HG02610 (cell line): ENCODE measurements around the gene PCGF1.
A peak's percentile ranks its signal among the peaks of the same experiment; 100 is the strongest.
"Not testable (repeated sequence)": the region's sequence is repeated elsewhere in the genome, so short reads cannot be mapped to it uniquely, and the experiment has no call there.

Experiments
- ATAC-seq: cut with Tn5 transposase; IDR thresholded peaks from one replicate; pipeline ENCODE4 v1.9.1; 2021; ENCODE audit warnings: mild to moderate bottlenecking, moderate library complexity; ENCODE audit not compliant: unreplicated experiment

The PCGF1 gene

GRCh38 chr2:74499940-74500577 is 7.4 kb downstream of the PCGF1 start:
- no peak for ATAC-seq

- no peak for ATAC-seq
Measured at GRCh38 chr2:74499267-74499939, 8.1 kb downstream of the PCGF1 start, which contains the start of gene LBX2. LBX2 (minus strand) TSS chr2:74499603; CDS start chr2:74499537, 66 bp downstream.

- ATAC-seq, result no peak
Measured at GRCh38 chr2:74498500-74499266, 8.8 kb downstream of the PCGF1 start.

GRCh38 chr2:74497777-74498499 is 9.6 kb downstream of the PCGF1 start:
- no peak for ATAC-seq

DNA sequence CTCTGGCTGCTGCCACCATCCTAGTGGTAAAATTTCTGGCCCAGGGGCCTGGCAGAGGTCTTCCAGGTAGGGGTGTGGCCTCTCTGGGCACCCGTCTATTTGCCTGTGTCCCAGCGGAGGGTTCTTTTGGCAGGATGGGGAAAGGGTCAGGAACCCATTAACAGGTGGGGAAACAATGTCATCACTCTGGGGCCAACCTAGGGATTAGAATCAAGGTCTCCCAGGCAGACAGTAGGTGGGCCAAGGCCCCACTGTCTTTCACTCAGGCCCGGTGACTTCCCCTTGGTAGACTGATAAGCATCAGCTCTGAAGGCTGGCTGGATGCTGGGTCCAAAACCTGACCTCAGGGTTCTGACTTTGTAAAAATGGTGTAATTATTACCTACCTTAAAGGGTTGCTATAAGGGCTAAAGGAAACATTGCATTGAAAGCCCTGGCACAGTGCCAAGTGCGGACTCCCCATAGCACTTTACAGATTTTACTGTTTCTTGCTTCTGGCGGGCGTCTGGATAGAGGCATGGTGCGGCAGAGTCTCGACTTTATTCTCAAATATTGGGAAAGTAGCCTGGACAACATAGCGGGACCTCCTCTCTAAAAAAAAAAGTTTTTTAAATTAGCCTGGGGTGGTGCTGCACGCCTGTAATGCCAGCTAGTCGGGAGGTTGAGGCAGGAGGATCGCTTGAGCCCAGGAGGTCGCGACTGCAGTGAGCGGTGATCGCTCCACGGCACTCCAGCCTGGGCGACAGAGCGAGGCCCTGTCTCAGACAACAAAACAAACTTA is 10.3 kb downstream of the PCGF1 start:
- ATAC-seq, result no peak

GRCh38 chr2:74495440-74495839 is 12.1 kb downstream of the PCGF1 start:
- ATAC-seq, result no peak

GRCh38 chr2:74493546-74493945 is 13.9 kb downstream of the PCGF1 start:
- no peak for ATAC-seq

DNA sequence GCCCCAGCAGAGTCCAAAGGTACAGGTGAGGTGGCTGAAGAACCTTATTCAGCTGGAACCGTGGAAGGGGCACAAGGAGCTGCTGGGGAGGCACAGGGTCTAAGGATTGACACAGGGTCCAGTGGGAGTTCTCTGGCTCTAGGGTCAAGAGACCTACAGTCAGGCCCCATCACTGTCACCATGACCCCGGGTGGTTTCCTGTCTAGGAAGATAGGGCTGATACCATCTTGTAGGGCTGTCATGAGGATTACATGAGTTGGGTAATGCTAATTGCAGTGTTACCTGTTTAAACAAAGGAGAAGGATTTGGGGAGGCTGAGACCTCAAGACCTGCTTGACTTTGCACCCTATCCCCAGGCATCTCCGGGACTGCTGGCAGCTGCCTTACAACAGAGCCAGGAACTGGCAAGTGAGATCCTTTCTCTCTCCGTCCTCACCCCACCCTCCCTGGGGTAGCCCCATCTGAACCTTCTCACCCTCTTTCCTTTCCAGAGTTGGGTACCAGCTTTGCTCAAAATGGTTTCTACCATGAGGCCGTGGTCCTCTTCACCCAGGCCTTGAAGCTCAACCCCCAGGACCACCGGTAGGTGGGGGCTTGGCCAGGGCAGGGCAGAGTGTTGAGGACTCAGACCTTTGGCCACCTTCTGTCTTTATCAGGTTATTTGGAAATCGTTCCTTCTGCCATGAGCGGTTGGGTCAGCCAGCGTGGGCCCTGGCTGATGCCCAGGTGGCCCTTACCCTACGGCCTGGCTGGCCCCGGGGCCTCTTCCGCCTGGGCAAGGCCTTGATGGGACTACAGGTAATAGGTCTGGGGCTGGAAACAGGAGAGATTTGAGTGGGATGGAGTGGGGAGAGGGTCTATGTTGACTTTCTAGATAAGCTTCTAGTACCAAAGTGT is 15.6 kb downstream of the PCGF1 start:
- no peak for ATAC-seq

GRCh38 chr2:74489906-74490305 is 17.6 kb downstream of the PCGF1 start:
- no peak for ATAC-seq

- no peak for ATAC-seq
Measured at GRCh38 chr2:74488643-74489481, 18.6 kb downstream of the PCGF1 start.

DNA sequence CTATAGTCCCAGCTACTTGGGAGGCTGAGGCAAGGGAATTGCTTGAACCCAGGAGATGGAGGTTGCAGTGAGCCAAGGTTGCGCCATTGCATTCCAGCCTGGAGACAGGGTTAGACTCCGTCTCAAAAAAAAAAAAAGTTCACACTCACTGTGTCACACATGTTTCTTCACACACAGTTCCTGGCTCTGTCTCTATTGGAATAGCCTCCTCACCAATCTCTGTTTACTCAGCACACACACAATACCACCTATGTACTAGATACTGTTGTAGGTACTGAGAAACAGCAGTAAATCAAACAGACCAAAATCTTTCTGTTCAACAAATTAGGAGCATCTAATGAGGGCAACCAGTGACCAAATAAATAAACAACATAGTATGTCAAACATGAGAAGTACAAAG is 21.4 kb downstream of the PCGF1 start:
- no peak for ATAC-seq

DNA sequence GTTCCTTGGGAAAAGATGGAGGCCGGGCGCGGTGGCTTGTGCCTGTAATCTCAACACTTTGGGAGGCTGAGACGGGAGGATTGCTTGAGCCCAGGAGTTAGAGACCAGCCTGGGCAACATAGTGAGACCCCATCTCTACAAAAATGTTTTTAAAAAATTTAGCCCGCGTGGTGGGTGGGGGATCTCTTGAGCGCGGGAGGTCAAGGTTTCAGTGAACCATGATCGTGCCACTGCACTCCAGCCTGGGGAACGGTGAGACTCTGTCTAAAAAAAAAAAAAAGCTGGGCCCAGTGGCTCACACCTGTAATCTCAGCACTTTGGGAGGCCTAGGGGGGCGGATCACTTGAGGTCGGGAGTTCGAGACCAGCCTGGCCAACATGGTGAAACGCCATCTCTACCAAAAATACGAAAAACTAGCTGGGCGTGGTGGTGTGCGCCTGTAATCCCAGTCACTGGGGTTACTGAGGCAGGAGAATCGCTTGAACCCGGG is 23.8 kb downstream of the PCGF1 start:
- ATAC-seq, result not testable (repeated sequence)

DNA sequence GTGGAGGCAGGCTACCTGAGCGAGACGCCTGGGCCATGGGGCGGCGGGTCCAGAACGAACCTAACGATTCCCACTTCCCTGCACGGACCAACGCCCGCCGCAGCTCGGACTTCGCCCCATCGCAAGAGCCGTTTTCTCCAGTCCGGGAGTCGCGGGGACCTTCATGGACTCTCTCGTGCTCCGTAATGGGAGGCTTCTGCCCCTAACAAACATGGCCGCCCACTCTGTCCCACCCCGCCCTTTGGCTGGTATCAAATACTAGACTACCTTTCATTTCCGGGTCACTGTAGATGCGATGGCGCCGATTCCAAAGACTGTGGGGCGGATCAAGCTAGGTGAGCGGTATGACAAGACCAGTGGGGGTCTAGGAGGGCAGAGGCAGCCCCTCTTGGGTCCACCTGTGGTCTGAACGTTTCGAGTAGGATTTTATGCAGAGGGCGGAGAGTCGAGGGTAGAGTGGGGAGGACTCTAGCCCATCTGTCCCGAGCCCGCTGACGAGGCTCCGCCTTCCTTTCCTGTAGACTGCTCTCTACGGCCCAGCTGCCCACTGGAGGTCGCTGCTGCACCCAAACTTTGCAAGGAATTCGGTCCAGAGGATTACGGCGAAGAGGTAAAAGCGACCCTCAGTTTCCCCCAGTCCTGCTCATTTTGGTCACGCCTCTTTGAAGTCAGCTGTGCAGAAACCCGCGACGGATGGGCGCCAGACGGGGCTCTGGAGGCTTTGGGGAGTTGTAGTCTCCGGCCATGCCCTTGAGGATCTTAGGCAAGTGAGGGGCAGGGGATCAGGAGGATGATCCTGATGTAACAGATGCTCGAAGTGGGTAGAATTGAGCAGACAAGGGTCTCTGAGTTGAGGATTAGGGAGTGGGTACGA is 24.5 kb downstream of the PCGF1 start, which contains the start of the genes CCDC142 and TTC31:
TSS of gene CCDC142 (minus strand) at position 198 of the 874 bp plus-strand sequence. CDS start at position 37, 161 bp downstream.
TSS of gene TTC31 (plus strand) at position 281 of the 874 bp plus-strand sequence. CDS start at position 296, 15 bp downstream.
- ATAC-seq, result peak; percentile 91

DNA sequence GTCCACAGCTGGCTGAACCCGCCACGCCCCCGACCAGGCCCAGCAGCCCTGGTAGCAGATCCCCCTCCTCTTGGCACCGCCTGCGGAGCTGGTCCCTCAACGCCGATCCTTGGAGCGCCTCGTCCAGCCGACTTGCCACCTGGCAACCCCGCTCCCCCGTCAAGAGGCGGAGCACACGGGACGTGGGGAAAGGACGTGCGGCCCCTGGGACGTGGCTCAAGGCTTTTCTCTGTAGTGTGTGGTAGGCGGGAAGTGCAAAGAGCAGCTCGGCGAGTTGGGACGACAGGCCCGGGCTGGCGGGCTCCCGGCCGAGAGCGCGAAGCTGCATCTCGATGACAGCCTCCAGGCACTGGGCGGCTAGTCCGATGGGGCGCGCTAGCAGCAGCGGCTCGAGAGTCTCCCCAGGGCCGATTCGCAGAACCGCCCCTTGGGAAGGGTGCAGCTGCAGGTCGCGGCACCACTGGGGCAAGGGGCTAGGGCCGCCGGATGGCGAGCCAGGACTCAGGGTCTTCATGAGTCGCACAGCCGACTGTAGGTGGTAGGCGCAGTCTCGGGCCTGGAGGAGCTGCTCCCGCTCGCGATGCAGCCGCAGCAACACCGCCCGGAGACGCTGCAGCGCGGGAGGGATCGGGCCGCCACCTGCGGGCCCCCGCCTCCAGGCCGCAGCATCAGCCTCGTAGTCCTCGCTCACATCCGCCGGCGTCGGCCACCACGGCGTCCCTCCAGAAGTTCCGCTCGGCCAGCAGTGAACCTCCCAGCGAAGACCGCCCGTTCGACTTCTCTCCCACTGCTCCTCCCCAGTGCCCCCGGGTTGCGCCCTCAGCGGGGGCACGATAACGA is 25.3 kb downstream of the PCGF1 start:
- ATAC-seq, result peak; percentile 34

DNA sequence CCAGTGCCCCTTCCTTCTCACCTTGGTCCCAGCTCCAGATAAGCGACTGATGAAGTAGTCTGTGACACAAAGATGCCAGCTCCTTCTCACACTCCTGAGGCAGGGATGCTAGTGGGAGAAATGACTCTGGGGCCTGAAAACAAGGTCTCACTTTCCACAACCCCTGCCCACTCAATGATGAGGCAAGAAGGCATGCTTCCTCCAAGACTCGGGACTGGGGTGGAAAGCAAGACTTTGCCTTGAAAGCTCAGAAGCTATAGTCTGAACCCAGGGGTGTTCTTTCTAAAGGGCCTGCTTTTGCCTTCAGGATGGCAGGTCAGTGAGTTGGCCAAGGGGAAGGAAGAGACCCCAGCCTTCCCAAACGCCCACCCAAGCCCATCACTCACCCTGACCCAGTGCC is 26.1 kb downstream of the PCGF1 start:
- no peak for ATAC-seq

DNA sequence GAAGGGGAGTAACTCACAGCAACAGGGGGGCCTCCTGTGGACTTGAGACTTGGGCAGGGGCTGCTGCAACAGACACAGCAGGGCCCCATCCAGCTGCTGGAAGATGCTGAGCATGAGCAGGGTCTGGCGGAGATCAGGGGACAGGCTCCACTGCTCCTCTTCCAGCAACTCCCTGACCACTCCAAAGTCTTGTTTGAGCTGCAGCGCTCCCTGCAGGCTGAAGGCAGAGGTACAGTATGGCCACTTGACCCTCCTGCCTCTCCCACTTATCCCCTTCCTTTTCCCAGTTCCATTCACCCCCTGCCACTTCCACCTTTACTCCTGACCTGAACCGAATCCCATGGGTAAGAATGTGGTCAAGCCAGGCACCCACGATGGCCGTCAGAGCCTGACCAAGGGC is 32.6 kb downstream of the PCGF1 start:
- no peak for ATAC-seq
